OCI-LY7 (cell line): ENCODE measurements around the gene HOXA10.

ENCODE experiments used
- CTCF ChIP-seq: fragments of 200-600 bp; sonication (generic); conservative IDR thresholded peaks from 2 replicates; pipeline ENCODE4 v1.5.1; 2014; ENCODE audit warnings: mild to moderate bottlenecking, antibody characterized with exemption, low read length, moderate library complexity, mixed read lengths
- EZH2phosphoT487 ChIP-seq: fragments of 200-600 bp; sonication (generic); IDR thresholded peaks from 2 replicates; pipeline ENCODE4 v1.6.1; 2018; ENCODE audit warnings: low read depth, borderline replicate concordance, mild to moderate bottlenecking, mixed run types, antibody characterized with exemption, low read length, moderate library complexity, mixed read lengths

- TF ChIP-seq CTCF (no peak), EZH2phosphoT487 (no peak)
Measured at GRCh38 chr7:27146491-27147198, 27.5 kb downstream of the HOXA10 start.
